ENCODE measurements around the gene KRAS.
A peak's percentile ranks its signal among the peaks of the same experiment; 100 is the strongest.

KRAS gene

DNA sequence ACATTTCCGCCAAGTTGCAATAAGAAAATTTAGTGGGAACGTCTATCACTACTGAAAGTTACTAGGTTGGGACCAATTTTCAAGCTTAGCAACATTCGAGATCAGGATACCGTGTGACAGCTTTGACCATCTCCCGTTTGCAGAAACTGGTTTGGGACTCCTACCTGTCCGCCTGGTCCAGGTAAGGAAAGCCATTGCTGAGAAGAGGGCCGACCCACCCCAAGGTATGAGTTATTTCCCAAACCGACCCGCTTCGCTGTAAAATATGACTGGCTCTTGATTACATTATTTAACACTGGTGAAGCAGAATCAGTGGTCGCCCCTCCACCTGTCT lies 56.0 kb downstream of the KRAS start:
- DNase-seq: no peak

DNA sequence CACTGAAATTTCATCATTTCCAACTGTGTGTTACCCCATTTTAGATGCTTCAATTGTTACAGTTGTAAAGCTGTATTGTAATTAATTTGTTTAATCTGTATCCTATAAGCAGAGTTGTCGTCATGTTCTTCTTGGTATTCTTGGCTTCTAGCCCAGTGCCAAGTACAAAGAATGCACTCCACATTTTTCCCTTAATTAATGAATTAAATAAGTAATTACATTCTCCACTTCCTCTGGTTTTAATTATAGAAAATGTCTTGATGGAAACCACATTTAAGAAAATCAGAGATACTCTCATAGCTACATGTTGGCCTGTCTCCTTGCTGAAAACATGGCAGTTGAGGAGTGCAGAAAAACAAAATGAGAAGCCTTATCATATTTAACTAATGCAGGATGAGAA lies 56.5 kb downstream of the KRAS start:
- DNase-seq: no peak

DNA sequence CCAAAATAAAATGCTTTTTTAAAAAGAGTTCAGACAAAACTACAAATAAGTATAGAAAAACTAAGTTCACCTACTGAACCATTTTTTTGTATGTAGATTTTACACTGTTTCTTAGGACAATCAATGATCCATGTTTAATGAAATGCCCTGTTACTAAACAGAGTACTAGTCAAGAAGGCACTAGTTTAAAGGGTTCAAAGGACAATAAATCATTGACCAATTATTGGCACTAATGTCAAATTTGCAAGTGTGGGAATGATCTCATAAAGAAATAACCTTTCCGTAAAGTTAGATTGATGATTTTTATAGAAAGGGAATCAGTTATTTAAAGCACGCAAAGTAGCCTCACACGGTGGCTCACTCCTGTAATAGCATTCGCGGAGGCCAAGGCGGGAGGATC lies 59.9 kb downstream of the KRAS start:
- no peak for DNase-seq

DNA sequence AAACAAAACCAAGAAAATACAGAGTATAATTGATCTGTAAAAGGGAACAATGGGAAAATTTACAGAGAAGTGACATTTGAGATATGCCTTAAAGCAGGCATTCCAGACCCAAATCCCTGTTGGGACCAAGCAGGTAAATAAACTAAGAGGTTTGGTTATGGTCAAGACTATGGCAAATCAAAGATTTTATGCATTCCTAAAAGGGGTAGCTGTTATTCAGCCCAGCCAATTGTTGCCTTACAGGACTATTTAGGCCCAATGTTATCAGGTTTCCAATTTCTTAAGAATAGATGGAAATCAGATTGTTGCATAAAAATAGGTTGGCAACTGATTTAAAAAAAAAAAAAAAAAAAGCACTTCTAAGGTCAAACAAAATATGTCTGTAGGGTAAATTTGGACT lies 61.1 kb downstream of the KRAS start:
- no peak for DNase-seq

DNA sequence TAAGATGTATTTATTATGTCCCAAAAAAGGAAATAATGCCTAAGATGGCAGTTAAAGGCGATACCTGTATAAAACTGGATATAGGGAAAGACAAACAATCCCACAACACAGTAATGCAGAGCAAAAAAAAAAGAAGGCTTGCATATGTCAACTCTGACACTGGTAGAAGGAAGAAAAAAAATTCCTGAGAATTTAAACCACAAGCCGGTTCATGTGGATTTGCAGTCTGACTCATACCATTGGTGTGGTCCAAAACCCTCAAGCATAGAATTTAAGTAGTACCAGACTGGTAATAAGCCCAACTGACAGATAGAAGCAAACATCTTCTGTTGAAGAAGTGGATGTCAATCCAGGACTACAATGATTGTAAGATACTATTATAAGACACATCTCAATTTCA lies 62.9 kb downstream of the KRAS start:
- no peak for DNase-seq

DNA sequence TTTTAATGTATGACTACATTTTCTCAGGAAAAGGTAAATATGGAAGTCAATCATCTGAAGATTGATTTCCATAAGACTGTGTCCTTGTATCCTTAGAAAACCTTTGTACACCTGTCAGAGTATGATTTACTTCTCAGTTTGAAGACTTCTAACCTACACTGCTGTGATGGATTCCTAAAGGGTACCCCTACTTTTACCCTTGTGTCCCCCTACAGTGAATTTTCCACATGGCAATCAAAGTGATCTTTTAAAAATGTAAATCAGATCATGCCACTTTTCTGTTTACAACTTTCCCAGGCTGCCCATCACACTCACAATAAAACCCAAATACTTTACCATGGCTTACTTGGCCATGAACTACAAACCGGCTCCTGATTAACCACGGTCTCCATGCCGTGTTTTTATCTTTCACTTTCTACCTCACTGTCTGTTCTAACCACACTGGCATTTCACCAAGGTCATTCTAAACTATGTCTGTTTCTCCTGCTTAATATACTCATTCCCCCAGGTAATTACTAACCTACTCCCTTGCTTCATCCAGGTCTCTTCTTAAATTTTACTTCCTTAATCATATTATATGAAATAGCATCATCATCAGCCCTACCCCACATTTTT lies 63.8 kb downstream of the KRAS start:
- DNase-seq: peak; percentile 36

DNA sequence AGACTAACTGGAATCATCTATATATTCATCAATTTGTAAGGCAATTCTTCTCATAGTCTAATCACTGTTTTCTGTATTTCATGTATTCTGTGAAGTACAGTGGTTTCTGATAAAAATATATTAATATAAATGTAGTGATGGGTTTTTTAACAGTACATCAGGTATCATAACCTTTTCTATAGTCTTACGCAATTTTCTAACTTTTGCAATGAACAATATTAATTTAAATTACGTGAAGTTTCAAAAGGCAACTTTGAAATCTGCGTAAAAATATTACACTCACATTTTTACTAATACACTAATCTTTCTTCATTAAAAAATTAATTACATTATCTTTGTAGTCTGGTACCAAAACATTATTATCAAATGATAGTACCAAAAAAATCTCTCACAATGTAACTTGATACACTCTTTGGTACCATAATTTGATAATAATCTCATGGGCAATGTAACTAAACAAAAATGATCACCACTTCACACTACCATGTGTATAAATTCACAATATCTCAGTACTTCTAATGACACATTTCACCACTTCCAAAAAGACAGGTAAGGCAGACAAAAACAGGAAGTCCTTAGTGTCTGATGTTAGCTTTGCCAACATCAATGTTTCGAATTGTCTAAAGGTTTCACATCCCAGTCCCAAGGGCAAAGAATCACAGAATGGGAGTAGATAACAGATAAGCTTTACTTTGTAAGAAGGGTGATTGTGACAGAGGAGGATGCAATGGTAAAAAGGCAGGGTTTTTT lies 64.5 kb downstream of the KRAS start:
- peak; percentile 47 for DNase-seq

DNA sequence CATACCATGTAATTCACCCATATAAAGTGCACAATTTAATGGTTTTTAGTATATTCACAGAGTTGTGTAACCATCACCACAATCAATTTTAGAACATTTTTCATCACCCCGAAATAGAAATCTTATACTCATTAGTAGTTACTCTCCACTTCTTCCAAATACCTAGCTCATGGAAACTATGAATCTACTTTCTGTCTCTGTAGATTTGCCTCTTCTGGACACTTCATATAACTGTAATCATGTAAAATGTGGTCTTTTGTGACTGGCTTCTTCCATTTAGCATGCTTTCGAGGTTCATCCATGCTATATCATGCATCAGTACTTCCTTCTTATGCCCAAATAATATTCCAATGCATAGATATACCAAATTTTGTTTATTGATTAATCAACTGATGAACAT lies 66.6 kb downstream of the KRAS start:
- DNase-seq: no peak

DNA sequence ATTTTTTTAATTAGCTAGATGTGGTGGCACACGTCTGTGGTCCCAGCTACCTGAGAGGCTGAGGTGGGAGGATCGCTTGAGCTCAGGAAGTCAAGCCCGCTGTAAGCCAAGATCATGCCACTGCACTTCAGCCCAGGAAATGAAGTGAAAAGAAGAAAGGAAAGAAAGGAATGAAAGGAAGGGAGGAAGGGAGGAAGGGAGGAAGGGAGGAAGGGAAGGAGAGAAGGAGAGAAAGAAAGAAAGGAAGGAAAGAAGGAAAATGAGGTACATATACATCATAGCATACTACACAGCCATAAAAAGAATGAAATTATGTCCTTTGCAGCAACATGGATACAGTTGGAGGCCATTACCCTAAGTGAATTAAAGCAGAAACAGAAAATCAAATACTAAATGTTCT lies 68.0 kb downstream of the KRAS start:
- DNase-seq: no peak

DNA sequence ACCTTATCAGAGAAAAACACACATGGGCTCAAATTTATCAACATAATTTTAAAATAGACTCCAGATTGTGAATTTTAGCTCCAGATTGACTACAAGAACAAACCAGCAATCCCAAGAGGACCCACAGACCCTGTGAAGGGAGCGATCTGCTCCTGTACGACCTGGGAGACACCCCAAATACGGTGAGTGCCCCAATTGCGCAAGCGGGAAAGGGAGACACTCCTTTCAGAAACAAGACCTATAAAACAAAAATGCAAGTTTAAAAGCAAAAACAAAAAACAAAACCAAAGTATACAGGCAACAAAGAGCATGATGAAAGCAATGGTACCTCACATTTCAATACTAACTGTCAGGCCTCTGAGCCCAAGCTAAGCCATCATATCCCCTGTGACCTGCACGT lies 87.9 kb downstream of the KRAS start:
- DNase-seq: no peak

DNA sequence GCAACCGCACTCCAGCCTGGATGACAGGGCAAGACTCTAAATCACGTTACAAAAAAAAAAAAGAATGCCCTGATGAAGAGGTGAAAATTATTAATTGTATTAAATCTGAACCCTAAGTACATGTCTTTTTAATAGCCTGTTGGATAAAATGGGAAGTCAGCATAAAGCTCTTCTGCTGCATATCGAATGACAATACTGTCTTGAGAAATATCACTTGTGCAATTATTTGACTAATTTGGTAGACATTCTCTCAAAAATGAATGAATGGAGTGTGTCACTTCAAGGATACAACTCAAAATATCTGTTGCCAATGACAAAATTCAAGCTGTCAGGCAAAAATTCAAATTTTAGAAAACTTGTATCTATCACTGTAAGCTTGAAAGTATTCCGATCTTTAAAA lies 94.7 kb downstream of the KRAS start:
- no peak for DNase-seq

DNA sequence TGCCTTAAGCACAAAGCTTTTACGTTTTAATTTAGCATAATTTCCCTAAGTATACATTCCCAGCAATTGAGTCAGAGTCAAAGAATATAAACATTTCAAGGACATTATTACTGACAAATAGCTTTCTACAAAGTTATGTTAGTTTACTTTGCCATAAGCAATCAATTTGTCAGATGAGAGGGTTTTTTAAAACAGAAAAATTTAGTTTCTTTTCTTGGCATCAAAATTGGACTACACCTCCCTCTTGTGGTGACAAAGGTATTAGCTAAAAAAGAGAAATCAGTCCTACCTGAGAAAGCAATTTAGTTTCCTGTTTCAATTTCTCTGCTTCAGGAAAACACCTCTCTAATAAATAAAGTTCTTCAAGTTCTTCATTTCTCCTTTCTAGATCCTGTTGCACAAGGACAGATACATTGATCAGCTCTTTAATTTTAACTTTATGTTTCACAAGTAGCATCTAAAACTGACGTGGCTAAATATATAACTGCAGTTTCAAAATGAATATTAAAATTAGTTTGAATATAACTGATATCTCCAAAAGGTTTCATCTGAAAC lies 95.6 kb downstream of the KRAS start:
- DNase-seq: peak; percentile 58

All from activated CD4-positive, alpha-beta T cell treated with anti-CD3 and anti-CD28 coated beads, Interleukin-2, Interleukin-6, amounts not matched to agents 100 ng/mL and 50 ng/mL, durations not matched to agents 16 hours and 8 hours (primary cell).